HepG2 (cell line): ENCODE measurements around the gene SPTBN4. TPM values are rescaled to one million over a fixed set of nuclear protein-coding genes. Genes with fewer than 3 reads are reported as not detected.

Experiments
- CHCHD3 ChIP-seq: sonication (generic); formaldehyde crosslinking; IDR thresholded peaks from 2 replicates; pipeline ENCODE4 v1.8.0; 2022; ENCODE audit warnings: mild to moderate bottlenecking, missing genetic modification reagents, moderate library complexity
- CHD2 ChIP-seq: IDR thresholded peaks from 2 replicates; pipeline ENCODE4 v1.6.1; 2011; ENCODE audit warnings: low read depth, low read length, improper control_type of control experiment
- HNF1A ChIP-seq, 2 experiments: sonication (generic) in 1 of 2; formaldehyde crosslinking in 1 of 2; IDR thresholded peaks; 2 replicates each; pipeline versions ENCODE4 v1.4.0 to v1.6.1; 2016 to 2020; ENCODE audit warnings: borderline replicate concordance in 1 of 2, low read depth in 1 of 2, mild to moderate bottlenecking in 1 of 2, missing genetic modification reagents in 1 of 2
- HNRNPK ChIP-seq: fragments of 200-400 bp; formaldehyde crosslinking; IDR thresholded peaks from 2 replicates; pipeline ENCODE4 v1.6.1; 2018; ENCODE audit warnings: low read length, low read depth, moderate library complexity, mild to moderate bottlenecking; ENCODE audit not compliant: poor library complexity, severe bottlenecking
- SPEN ChIP-seq: sonication (generic); formaldehyde crosslinking; IDR thresholded peaks from 2 replicates; pipeline ENCODE4 v1.5.1; 2020; ENCODE audit warnings: low read depth, mild to moderate bottlenecking, missing genetic modification reagents
- ZBTB46 ChIP-seq: sonication (generic); formaldehyde crosslinking; IDR thresholded peaks from 2 replicates; pipeline ENCODE4 v1.4.0; 2020; ENCODE audit warnings: mild to moderate bottlenecking, missing genetic modification reagents, borderline replicate concordance
- ZFY ChIP-seq: sonication (generic); formaldehyde crosslinking; IDR thresholded peaks from 2 replicates; pipeline ENCODE4 v1.4.0; 2020; ENCODE audit warnings: missing genetic modification reagents
- ZKSCAN1 ChIP-seq: fragments of 150-350 bp; IDR thresholded peaks from 2 replicates; pipeline ENCODE4 v1.6.1; 2014; ENCODE audit warnings: low read length
- ZNF138 ChIP-seq: sonication (generic); formaldehyde crosslinking; IDR thresholded peaks from 2 replicates; pipeline ENCODE4 v1.5.0; 2020; ENCODE audit warnings: mild to moderate bottlenecking, low read depth, missing genetic modification reagents
- ZNF180 ChIP-seq: sonication (generic); formaldehyde crosslinking; IDR thresholded peaks from 2 replicates; pipeline ENCODE4 v1.4.0; 2020; ENCODE audit warnings: low read depth, missing genetic modification reagents, borderline replicate concordance
- ZNF280D ChIP-seq: sonication (generic); formaldehyde crosslinking; IDR thresholded peaks from 2 replicates; pipeline ENCODE4 v1.5.1; 2020; ENCODE audit warnings: mild to moderate bottlenecking, missing genetic modification reagents
- ZNF292 ChIP-seq: sonication (generic); formaldehyde crosslinking; IDR thresholded peaks from 2 replicates; pipeline ENCODE4 v1.8.1; 2022; ENCODE audit warnings: mild to moderate bottlenecking, low read depth, missing genetic modification reagents, borderline replicate concordance
- ZNF574 ChIP-seq: sonication (generic); formaldehyde crosslinking; IDR thresholded peaks from 2 replicates; pipeline ENCODE4 v1.4.0; 2020; ENCODE audit warnings: missing genetic modification reagents
- ZNF616 ChIP-seq: sonication (generic); formaldehyde crosslinking; IDR thresholded peaks from 2 replicates; pipeline ENCODE4 v1.5.0; 2020; ENCODE audit warnings: low read depth, mild to moderate bottlenecking, missing genetic modification reagents
- ZNF772 ChIP-seq: sonication (generic); formaldehyde crosslinking; IDR thresholded peaks from 2 replicates; pipeline ENCODE4 v1.5.0; 2020; ENCODE audit warnings: mild to moderate bottlenecking, missing genetic modification reagents
- polyA plus RNA-seq, 8 experiments: library from polyadenylated mRNA; depleted of rRNA in 3 of 8; stranded (reverse) in 7 of 8; unstranded in 1 of 8; fragments of >200 nt; fragmentation: Illumina TruSeq in 4 of 8; extraction: Trizol in 4 of 8; gene quantifications; 2 replicates each; pipeline versions ENCODE4 v1.2.1 to v1.2.3, GENCODE V29; 2011 to 2016; ENCODE audit warnings: low read depth in 4 of 8, missing spikeins in 1 of 8, mixed read lengths in 1 of 8; ENCODE audit not compliant: insufficient read depth in 1 of 8
- total RNA-seq, 5 experiments: library from RNA; depleted of rRNA; stranded (reverse); fragments of >200 nt; fragmentation: Illumina TruSeq; extraction: Trizol; gene quantifications; 2 replicates each; pipeline ENCODE4 v1.2.3, GENCODE V29; 2016; ENCODE audit warnings: low read depth in 1 of 5

The SPTBN4 gene
- total and polyA plus RNA-seq, 2 of the 13 experiments (the other 11 are each of a cell fraction or from before 2014, with no cell fraction given) = 0.11 TPM

GRCh38 chr19:40607311-40608239 lies 140.8 kb downstream of the SPTBN4 start (continued):
- TF ChIP-seq HNF1A (IDR thresholded peaks at IDR 0.05; ENCODE audit: low read depth) = no peak
- no peak for TF ChIP-seq HNF1A (CRISPR knock-in tag; IDR thresholded peaks at IDR 0.05; ENCODE audit: borderline replicate concordance)
- TF ChIP-seq SPEN (CRISPR knock-in tag) = 0 out of 2 replicates have a peak, but pooled peaks have one; percentile 43
- TF ChIP-seq ZNF574 (CRISPR knock-in tag) = peak; percentile 64
- no peak for TF ChIP-seq ZNF180 (CRISPR knock-in tag)
- TF ChIP-seq ZNF292 (CRISPR knock-in tag) = no peak
- no peak for TF ChIP-seq CHD2
- TF ChIP-seq ZNF280D (CRISPR knock-in tag) = no peak
- TF ChIP-seq ZNF138 (CRISPR knock-in tag) = 0 out of 2 replicates have a peak, but pooled peaks have one; percentile 37
- TF ChIP-seq HNRNPK = no peak
- peak; percentile 52 for TF ChIP-seq ZFY
- peak; percentile 37; the same call in 1 of the 2 replicates for TF ChIP-seq ZNF616 (CRISPR knock-in tag)
- TF ChIP-seq ZKSCAN1 = no peak
- TF ChIP-seq ZBTB46 (CRISPR knock-in tag) = no peak
- TF ChIP-seq CHCHD3 (CRISPR knock-in tag) = peak; percentile 51; the same call in 1 of the 2 replicates
- 0 out of 2 replicates have a peak, but pooled peaks have one; percentile 21 for TF ChIP-seq ZNF772
